Keratinocyte (primary cell): Measurements from ENCODE around the gene SERPINB11. TPM values are rescaled to one million over a fixed set of nuclear protein-coding genes. Genes with fewer than 3 reads are reported as not detected.
"Not testable (repeated sequence)": the region's sequence is repeated elsewhere in the genome, so short reads cannot be mapped to it uniquely, and the experiment has no call there.

Source experiments
- DNase-seq: peaks from one replicate; pipeline ENCODE4 v3.0.0-alpha.2; 2011; ENCODE audit warnings: low read depth, missing footprints, low spot score
- FAIRE-seq: peaks from 2 replicates; lab custom pipeline; 2011; peaks lifted over from hg19 to GRCh38; lab: Jason Lieb, UNC
- H2AFZ ChIP-seq: 2 replicates; pipeline ENCODE4 v1.6.0; 2012; ENCODE audit warnings: low read length, control low read depth, inconsistent platforms; ENCODE audit not compliant: control insufficient read depth
- H3K27ac ChIP-seq: 2 replicates; pipeline ENCODE4 v1.5.1; 2011; ENCODE audit warnings: low read length; ENCODE audit not compliant: control insufficient read depth, insufficient read depth
- H3K27me3 ChIP-seq: 3 replicates; pipeline ENCODE4 v1.6.0; 2011; ENCODE audit warnings: low read length; ENCODE audit not compliant: control insufficient read depth, insufficient read depth; ENCODE audit errors: extremely low read depth
- H3K36me3 ChIP-seq, 2 experiments: 2 replicates in 1 of 2; 3 replicates in 1 of 2; pipeline ENCODE4 v1.5.1; 2011; ENCODE audit warnings: low read length in 2 of 2, mild to moderate bottlenecking in 1 of 2; ENCODE audit not compliant: control insufficient read depth in 2 of 2, insufficient read depth in 2 of 2; ENCODE audit errors: extremely low read depth in 1 of 2
- H3K4me1 ChIP-seq: 3 replicates; pipeline ENCODE4 v1.5.1; 2011; ENCODE audit warnings: low read length; ENCODE audit not compliant: control insufficient read depth, insufficient read depth; ENCODE audit errors: extremely low read depth
- H3K4me2 ChIP-seq: 3 replicates; pipeline ENCODE4 v1.6.0; 2011; ENCODE audit warnings: low read depth, low read length; ENCODE audit not compliant: control insufficient read depth, insufficient read depth; ENCODE audit errors: extremely low read depth
- H3K4me3 ChIP-seq, 3 experiments: fragments of 200-600 bp in 1 of 3; sonication (generic) in 1 of 3; 2 replicates in 2 of 3; 3 replicates in 1 of 3; pipeline ENCODE4 v1.5.1; 2011 to 2016; ENCODE audit warnings: low read length in 3 of 3, mild to moderate bottlenecking in 3 of 3, control low read depth in 2 of 3, inconsistent platforms in 1 of 3, low read depth in 1 of 3, mixed read lengths in 1 of 3, mixed run types in 1 of 3, moderate library complexity in 1 of 3; ENCODE audit not compliant: control insufficient read depth in 2 of 3, insufficient read depth in 2 of 3; ENCODE audit errors: extremely low read depth in 1 of 3
- H3K79me2 ChIP-seq: 2 replicates; pipeline ENCODE4 v1.6.0; 2012; ENCODE audit warnings: low read length; ENCODE audit not compliant: control insufficient read depth, insufficient read depth
- H3K9ac ChIP-seq: 3 replicates; pipeline ENCODE4 v1.6.0; 2011; ENCODE audit warnings: low read length; ENCODE audit not compliant: control insufficient read depth, insufficient read depth; ENCODE audit errors: extremely low read depth
- H3K9me1 ChIP-seq: 3 replicates; pipeline ENCODE4 v1.6.0; 2011; ENCODE audit warnings: low read length; ENCODE audit not compliant: control insufficient read depth, insufficient read depth; ENCODE audit errors: extremely low read depth
- H3K9me3 ChIP-seq: 2 replicates; pipeline ENCODE4 v1.5.1; 2012; ENCODE audit warnings: low read depth, low read length; ENCODE audit not compliant: control insufficient read depth
- H4K20me1 ChIP-seq: 3 replicates; pipeline ENCODE4 v1.6.0; 2011; ENCODE audit warnings: low read length; ENCODE audit not compliant: control insufficient read depth, insufficient read depth; ENCODE audit errors: extremely low read depth
- CTCF ChIP-seq, 3 experiments: IDR thresholded peaks in 1 of 3; conservative IDR thresholded peaks in 1 of 3; optimal IDR thresholded peaks in 1 of 3; 2 replicates in 2 of 3; 3 replicates in 1 of 3; pipeline versions ENCODE3 to v1.5.1; 2011; ENCODE audit warnings: low read length in 3 of 3, mild to moderate bottlenecking in 3 of 3, moderate library complexity in 2 of 3, control low read depth in 1 of 3, inconsistent platforms in 1 of 3; ENCODE audit not compliant: insufficient read depth in 2 of 3; ENCODE audit errors: extremely low read depth in 1 of 3
- EZH2 ChIP-seq: IDR thresholded peaks from one replicate; pipeline ENCODE4 v1.6.1; 2012; ENCODE audit warnings: inconsistent platforms, mild to moderate bottlenecking, low read length, moderate library complexity
- dilution Hi-C: fragments of 300-500 bp; cut with MboI; formaldehyde crosslinking; loops from one replicate; pipeline ENCODE4 v1.7.0; 2020; ENCODE audit warnings: low sequenced_read_pairs; ENCODE audit not compliant: extremely low pct_ligation_motif_present
- polyA plus RNA-seq, 5 experiments: library from polyadenylated mRNA; depleted of rRNA in 3 of 5; stranded (reverse) in 3 of 5; stranded (forward) in 1 of 5; unstranded in 1 of 5; fragments of >200 nt; gene quantifications; 1 replicate in 1 of 5; 2 replicates in 3 of 5; 3 replicates in 1 of 5; pipeline versions ENCODE4 v1.2.1 to v1.2.3, GENCODE V29; 2011 to 2012; ENCODE audit warnings: missing spikeins in 2 of 5, low read depth in 1 of 5, low replicate concordance in 1 of 5

SERPINB11 gene
- polyA plus RNA-seq, 1 donor (not counting 4 experiments of a cell fraction or from before 2014, with no cell fraction given), result not detected

DNA sequence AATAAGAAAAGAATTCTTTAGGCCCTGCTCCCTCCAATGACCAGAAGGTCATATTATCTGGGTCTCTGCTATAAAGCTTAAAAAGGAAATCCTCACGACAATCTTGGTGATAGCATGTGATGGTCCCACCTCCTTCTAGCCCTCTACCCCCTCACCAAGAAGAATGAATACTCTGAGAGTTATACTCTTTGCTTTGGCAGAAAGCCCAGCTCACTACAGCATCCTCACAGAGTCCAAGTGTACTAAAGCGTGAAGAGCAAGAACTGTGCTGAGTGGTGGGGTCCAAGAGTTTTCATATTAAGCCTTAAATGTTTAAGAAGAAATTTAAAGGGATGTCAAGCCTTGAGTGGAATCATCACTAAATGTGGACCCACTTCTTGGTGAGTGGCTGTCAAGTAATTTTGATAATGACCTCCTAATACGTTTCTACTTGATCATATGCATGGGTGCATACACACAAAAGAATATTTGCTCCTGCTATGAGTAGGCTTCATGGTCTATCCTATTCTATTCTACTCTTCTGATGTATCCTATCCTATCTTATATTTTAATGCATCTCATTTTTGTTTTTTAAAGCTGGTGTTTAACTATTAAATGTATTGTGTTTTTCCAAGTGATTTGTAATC is 56.0 kb downstream of the SERPINB11 start:
- dilution Hi-C loops, result no loop called here
- H3K9me3 ChIP-seq, result peaks cover 4% of the 10 kb centered on the region

DNA sequence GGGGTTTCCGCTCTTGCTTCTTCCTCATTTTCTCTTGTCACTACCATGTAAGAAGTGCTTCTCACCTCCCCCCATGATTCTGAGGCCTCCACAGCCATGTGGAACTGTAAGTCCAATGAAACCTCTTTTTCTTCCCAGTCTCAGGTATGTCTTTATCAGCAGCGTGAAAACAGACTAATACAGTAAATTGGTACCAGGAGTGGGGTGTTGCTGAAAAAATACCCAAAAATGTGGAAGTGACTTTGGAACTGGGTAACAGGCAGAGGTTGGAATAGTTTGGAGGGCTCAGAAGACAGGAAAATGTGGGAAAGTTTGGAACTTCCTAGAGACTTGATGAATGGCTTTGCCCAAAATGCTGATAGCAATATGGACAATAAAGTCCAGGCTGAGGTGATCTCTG is 57.0 kb downstream of the SERPINB11 start:
- H2AFZ ChIP-seq, dilution Hi-C loops, H3K4me2 ChIP-seq, H3K9me3 ChIP-seq, H3K36me3 ChIP-seq, H3K9me1 ChIP-seq, H3K4me3 ChIP-seq, DNase-seq, H3K9ac ChIP-seq, H3K27me3 ChIP-seq, FAIRE-seq, H4K20me1 ChIP-seq, H3K27ac ChIP-seq, H3K79me2 ChIP-seq: not testable (repeated sequence)
- H3K4me1 ChIP-seq, result peaks cover 16% of the 10 kb centered on the region

More for the DNA sequence above, 56.0 kb downstream of the SERPINB11 start:
- Histone ChIP-seq H3K4me2 (no peak overlapping the region), H3K9me1 (no peaks in the 10 kb centered on the region), H3K27me3 (no peaks in the 10 kb centered on the region), H3K79me2 (no peaks in the 10 kb centered on the region), H3K27ac (no peak overlapping the region), H3K4me1 (peaks cover 18% of the 10 kb centered on the region), H2AFZ (no peak overlapping the region), H4K20me1 (no peaks in the 10 kb centered on the region), H3K4me3 (no peak overlapping the region), H3K9ac (no peak overlapping the region), H3K36me3 (no peaks in the 10 kb centered on the region)
- TF ChIP-seq EZH2 (no peak), CTCF (optimal IDR thresholded peaks at IDR 0.05 in 1 of 3, IDR thresholded peaks at IDR 0.05 in 1 of 3, conservative IDR thresholded peaks at IDR 0.05 in 1 of 3; ENCODE audit: extremely low read depth in 1 of 3, insufficient read depth in 2 of 3, low read length in 3 of 3) (no peak)
- FAIRE-seq, result no peak
- DNase-seq, result no peak

DNA sequence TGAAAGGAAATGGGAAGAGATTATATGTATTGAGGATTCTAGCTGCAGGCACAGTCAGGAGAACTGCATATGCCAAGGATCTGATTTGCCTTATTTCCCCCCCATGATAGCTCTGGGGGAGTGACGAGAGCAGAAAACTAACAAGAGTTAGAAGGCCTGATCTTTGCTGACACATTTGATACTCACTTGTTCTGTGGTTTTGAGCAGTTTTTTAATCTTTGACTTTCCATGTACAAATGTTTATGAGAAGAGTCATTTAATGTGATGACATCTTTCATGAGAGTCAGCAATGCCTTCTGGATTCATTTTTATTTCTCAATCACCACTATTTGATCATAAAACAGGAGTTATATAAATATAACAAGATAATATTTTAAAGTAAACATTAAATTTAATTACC is 59.8 kb downstream of the SERPINB11 start:
- H3K27me3 ChIP-seq, result no peaks in the 10 kb centered on the region
- H3K27ac ChIP-seq, result peak overlapping the region; percentile 90
- H3K9me3 ChIP-seq, result peaks cover 4% of the 10 kb centered on the region
- dilution Hi-C loops, result no loop called here
- no peak overlapping the region for H3K4me3 ChIP-seq
- DNase-seq, result no peak
- peaks cover 16% of the 10 kb centered on the region for H3K4me1 ChIP-seq
- H3K9ac ChIP-seq, result peak overlapping the region; percentile 42
- H3K4me2 ChIP-seq, result peak overlapping the region; percentile 44
- no peaks in the 10 kb centered on the region for H4K20me1 ChIP-seq
- no peaks in the 10 kb centered on the region for H3K79me2 ChIP-seq
- H2AFZ ChIP-seq, result no peak overlapping the region
- H3K36me3 ChIP-seq, result no peaks in the 10 kb centered on the region
- no peaks in the 10 kb centered on the region for H3K9me1 ChIP-seq
- TF ChIP-seq EZH2, result no peak
- peak; percentile 95 for FAIRE-seq
